Fibroblast of lung (primary cell): ENCODE results near the gene ROBO1. TPM values are rescaled to one million over a fixed set of nuclear protein-coding genes. Genes with fewer than 3 reads are reported as not detected.

ENCODE experiments used
- DNase-seq, 2 donors: peaks; one replicate each; pipeline versions ENCODE4 v3.0.0 to v3.0.0-alpha.2; 2010; ENCODE audit warnings: low read depth in 2 of 2
- H2AFZ ChIP-seq: 2 replicates; pipeline ENCODE4 v1.5.1; 2012; ENCODE audit warnings: low read length, control low read depth, inconsistent platforms
- H3K27ac ChIP-seq: 2 replicates; pipeline ENCODE4 v1.5.1; 2011; ENCODE audit warnings: low read length, control low read depth; ENCODE audit not compliant: insufficient read depth
- H3K27me3 ChIP-seq: 2 replicates; pipeline ENCODE4 v1.5.1; 2011; ENCODE audit warnings: mild to moderate bottlenecking, low read length; ENCODE audit not compliant: control insufficient read depth, insufficient read depth
- H3K36me3 ChIP-seq: 2 replicates; pipeline ENCODE4 v1.5.1; 2011; ENCODE audit warnings: low read length; ENCODE audit not compliant: control insufficient read depth, insufficient read depth
- H3K4me1 ChIP-seq: 2 replicates; pipeline ENCODE4 v1.5.1; 2011; ENCODE audit warnings: low read length; ENCODE audit not compliant: control insufficient read depth, insufficient read depth; ENCODE audit errors: extremely low read depth
- H3K4me2 ChIP-seq: 2 replicates; pipeline ENCODE4 v1.5.1; 2011; ENCODE audit warnings: low read length, control low read depth; ENCODE audit not compliant: insufficient read depth; ENCODE audit errors: extremely low read depth
- H3K4me3 ChIP-seq, 4 experiments: fragments of 200-600 bp in 1 of 4; sonication (generic) in 1 of 4; replicated peaks in 1 of 4; 2 replicates each; pipeline ENCODE4 v1.5.1; 2011 to 2016; ENCODE audit warnings: low read length in 4 of 4, low read depth in 3 of 4, mild to moderate bottlenecking in 3 of 4, control low read depth in 2 of 4, inconsistent platforms in 1 of 4, mixed read lengths in 1 of 4; ENCODE audit not compliant: insufficient read depth in 1 of 4; ENCODE audit errors: control extremely low read depth in 1 of 4
- H3K79me2 ChIP-seq: 2 replicates; pipeline ENCODE4 v1.5.1; 2012; ENCODE audit warnings: mild to moderate bottlenecking, low read length, inconsistent platforms; ENCODE audit not compliant: control insufficient read depth, insufficient read depth
- H3K9ac ChIP-seq: 2 replicates; pipeline ENCODE4 v1.5.1; 2011; ENCODE audit warnings: mild to moderate bottlenecking, low read length, control low read depth; ENCODE audit not compliant: insufficient read depth
- H3K9me3 ChIP-seq: 2 replicates; pipeline ENCODE4 v1.5.1; 2012; ENCODE audit warnings: low read depth, low read length; ENCODE audit not compliant: control insufficient read depth, insufficient read depth
- H4K20me1 ChIP-seq: 2 replicates; pipeline ENCODE4 v1.5.1; 2011; ENCODE audit warnings: low read length; ENCODE audit not compliant: control insufficient read depth, insufficient read depth; ENCODE audit errors: extremely low read depth
- CTCF ChIP-seq, 2 donors: IDR thresholded peaks in 1 of 2; conservative IDR thresholded peaks in 1 of 2; 1 replicate in 1 of 2; 2 replicates in 1 of 2; pipeline ENCODE4 v1.5.1; 2011 to 2012; ENCODE audit warnings: low read length in 2 of 2, control low read depth in 1 of 2, inconsistent platforms in 1 of 2, low read depth in 1 of 2, mild to moderate bottlenecking in 1 of 2
- EZH2 ChIP-seq: IDR thresholded peaks from 2 replicates; pipeline ENCODE4 v1.5.1; 2012; ENCODE audit warnings: low read length, control low read depth, mild to moderate bottlenecking; ENCODE audit errors: missing control alignments
- polyA plus RNA-seq, 2 donors: library from polyadenylated mRNA; depleted of rRNA in 1 of 2; stranded (reverse) in 1 of 2; unstranded in 1 of 2; fragments of >200 nt; gene quantifications; 2 replicates each; pipeline ENCODE4 v1.2.1, GENCODE V29; 2011 to 2012; ENCODE audit warnings: missing spikeins in 1 of 2
- total RNA-seq: library from RNA; depleted of rRNA; stranded (reverse); fragments of >200 nt; gene quantifications from 2 replicates; pipeline ENCODE4 v1.2.1, GENCODE V29; 2014

ROBO1 gene
- total and polyA plus RNA-seq, 2 donors (not counting 1 experiment from before 2014, with no cell fraction given) = 53.8 to 104 TPM

GRCh38 chr3:79497447-79498111 is 270.2 kb downstream of the ROBO1 start:
- H4K20me1 ChIP-seq = no peaks in the 10 kb centered on the region
- peak in 1 of 2 donors; percentile 50 for DNase-seq
- H3K4me1 ChIP-seq = no peaks in the 10 kb centered on the region
- no peaks in the 10 kb centered on the region for H3K79me2 ChIP-seq
- TF ChIP-seq CTCF (conservative IDR thresholded peaks at IDR 0.05 in 1 of 2, IDR thresholded peaks at IDR 0.05 in 1 of 2; ENCODE audit: low read depth in 1 of 2, low read length in 2 of 2) = peak; percentile 67 to 68
- no peak for TF ChIP-seq EZH2
- H2AFZ ChIP-seq = no peak overlapping the region
- H3K4me2 ChIP-seq = no peak overlapping the region
- H3K4me3 ChIP-seq = no peak overlapping the region
- H3K9ac ChIP-seq = no peak overlapping the region
- H3K27ac ChIP-seq = no peak overlapping the region
- H3K9me3 ChIP-seq = no peaks in the 10 kb centered on the region
- no peaks in the 10 kb centered on the region for H3K36me3 ChIP-seq
- no peaks in the 10 kb centered on the region for H3K27me3 ChIP-seq

GRCh38 chr3:79491029-79491641 is 276.7 kb downstream of the ROBO1 start:
- TF ChIP-seq CTCF (conservative IDR thresholded peaks at IDR 0.05 in 1 of 2, IDR thresholded peaks at IDR 0.05 in 1 of 2; ENCODE audit: low read depth in 1 of 2, low read length in 2 of 2) (no peak), EZH2 (no peak)
- H3K27me3 ChIP-seq = no peaks in the 10 kb centered on the region
- no peak overlapping the region for H3K9ac ChIP-seq
- no peaks in the 10 kb centered on the region for H3K36me3 ChIP-seq
- H3K4me2 ChIP-seq = no peak overlapping the region
- DNase-seq = peak; percentile 27 to 67
- no peaks in the 10 kb centered on the region for H3K4me1 ChIP-seq
- no peak overlapping the region for H3K27ac ChIP-seq
- H3K79me2 ChIP-seq = no peaks in the 10 kb centered on the region
- H2AFZ ChIP-seq = no peak overlapping the region
- no peak overlapping the region for H3K4me3 ChIP-seq
- no peaks in the 10 kb centered on the region for H4K20me1 ChIP-seq
- no peaks in the 10 kb centered on the region for H3K9me3 ChIP-seq

GRCh38 chr3:79490165-79491028 is 277.4 kb downstream of the ROBO1 start:
- Histone ChIP-seq H3K9ac (no peak overlapping the region), H3K4me1 (no peaks in the 10 kb centered on the region), H3K27ac (no peak overlapping the region), H3K4me2 (no peak overlapping the region), H3K9me3 (no peaks in the 10 kb centered on the region), H2AFZ (no peak overlapping the region), H3K36me3 (no peaks in the 10 kb centered on the region), H3K27me3 (no peaks in the 10 kb centered on the region), H3K4me3 (no peak overlapping the region), H4K20me1 (no peaks in the 10 kb centered on the region), H3K79me2 (no peaks in the 10 kb centered on the region)
- peak in 1 of 2 donors; percentile 40 for TF ChIP-seq CTCF (conservative IDR thresholded peaks at IDR 0.05 in 1 of 2, IDR thresholded peaks at IDR 0.05 in 1 of 2; ENCODE audit: low read depth in 1 of 2, low read length in 2 of 2)
- no peak for TF ChIP-seq EZH2
- DNase-seq = peak; percentile 92 to 95
